Omental fat pad (tissue), 4 donors: Measurements from ENCODE around the gene AGBL3. TPM values are rescaled to one million over a fixed set of nuclear protein-coding genes. Genes with fewer than 3 reads are reported as not detected.
A peak's percentile ranks its signal among the peaks of the same experiment; 100 is the strongest.
"Not testable (repeated sequence)": the region's sequence is repeated elsewhere in the genome, so short reads cannot be mapped to it uniquely, and the experiment has no call there.

ENCODE experiments used
- ATAC-seq: fragments of 150-250 bp; one replicate; pipeline ENCODE4 v1.9.1; 2016; ENCODE audit warnings: mild to moderate bottlenecking, moderate library complexity; ENCODE audit not compliant: low FRiP score
- DNase-seq: peaks from one replicate; pipeline ENCODE4 v3.0.0-alpha.2; 2019; ENCODE audit warnings: low spot score
- CTCF ChIP-seq, 3 donors: fragments of 450-650 bp; IDR thresholded peaks; one replicate each; pipeline ENCODE4 v1.5.1; 2016 to 2017; ENCODE audit warnings: antibody characterized with exemption in 3 of 3, mild to moderate bottlenecking in 3 of 3, moderate library complexity in 2 of 3
- total RNA-seq, 4 donors: library from RNA; depleted of rRNA; stranded (reverse); fragments of >200 nt; gene quantifications; one replicate each; pipeline ENCODE4 v1.1.0, GENCODE V29; 2016

The AGBL3 gene
- total RNA-seq, 4 donors from 2014 or later, result 1.6 to 3.2 (median 2.3) TPM

- TF ChIP-seq CTCF (IDR thresholded peaks at IDR 0.05), result peak in 1 of 3 donors; percentile 17
- DNase-seq (peak; percentile 79), ATAC-seq (peak; percentile 93)
Observed at GRCh38 chr7:135170274-135170997, 184.1 kb downstream of the AGBL3 start, which contains the start of gene CYREN. CYREN (minus strand) TSS chr7:135170707; CDS start chr7:135168922, 1,785 bp downstream.

GRCh38 chr7:135170998-135171481 is 184.7 kb downstream of the AGBL3 start:
- DNase-seq, ATAC-seq: not testable (repeated sequence)

- ATAC-seq, DNase-seq: not testable (repeated sequence)
Observed at GRCh38 chr7:135171581-135172291, 185.4 kb downstream of the AGBL3 start.

- ATAC-seq, DNase-seq: not testable (repeated sequence)
Observed at GRCh38 chr7:135173916-135174315, 187.6 kb downstream of the AGBL3 start.

GRCh38 chr7:135174941-135175340 is 188.6 kb downstream of the AGBL3 start:
- DNase-seq, result no peak
- no peak for TF ChIP-seq CTCF (IDR thresholded peaks at IDR 0.05)
- ATAC-seq, result no peak

- DNase-seq, result no peak
- TF ChIP-seq CTCF (IDR thresholded peaks at IDR 0.05), result no peak
- no peak for ATAC-seq
Observed at GRCh38 chr7:135175931-135176330, 189.6 kb downstream of the AGBL3 start.

GRCh38 chr7:135177028-135177696 is 190.9 kb downstream of the AGBL3 start:
- DNase-seq (no peak), ATAC-seq (peak; percentile 28)
- no peak for TF ChIP-seq CTCF (IDR thresholded peaks at IDR 0.05)

GRCh38 chr7:135178364-135178763 is 192.1 kb downstream of the AGBL3 start:
- TF ChIP-seq CTCF (IDR thresholded peaks at IDR 0.05), result no peak
- DNase-seq, result no peak
- ATAC-seq, result no peak
